ENCODE results near the gene IFNAR1.
A peak's percentile ranks its signal among the peaks of the same experiment; 100 is the strongest.

DNA sequence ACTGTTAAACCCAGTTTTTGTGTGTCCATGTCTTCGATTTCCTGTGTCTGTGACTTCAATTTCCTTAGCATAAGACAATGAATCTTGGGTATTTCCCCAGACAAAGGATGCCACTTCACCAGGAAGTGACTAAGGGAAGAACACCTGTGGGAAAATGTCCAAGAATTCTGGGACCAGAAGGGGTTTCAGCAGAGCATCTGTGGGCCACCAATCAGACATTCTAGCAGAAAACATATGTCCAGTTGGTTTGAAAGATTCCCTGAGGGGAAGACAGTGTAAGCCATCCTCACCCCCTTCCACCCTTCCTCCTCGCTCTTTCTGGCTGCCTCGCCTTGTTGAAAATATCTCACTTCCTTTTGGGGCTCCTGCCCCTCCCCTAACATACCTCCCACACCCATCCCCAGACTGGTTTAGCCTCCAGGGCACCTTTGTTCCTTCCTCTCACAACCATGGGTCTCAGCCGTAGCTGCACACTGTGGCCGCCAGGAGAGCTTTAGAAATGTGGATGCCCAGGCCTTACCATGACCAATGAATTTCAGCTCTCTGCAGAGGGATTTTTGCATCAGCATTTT, 25.5 kb upstream of the IFNAR1 start:
- TF ChIP-seq POLR2AphosphoS5 (IDR thresholded peaks at IDR 0.05; ENCODE audit: low read depth, low read length), result peak; percentile 42; the same call in 1 of the 2 replicates
- peak; percentile 43; the same call in 1 of the 2 replicates for TF ChIP-seq POLR2A (IDR thresholded peaks at IDR 0.05; ENCODE audit: low read depth, low read length)
